SIG-M5 treated with dmso at 0.1 percent for 504 hours (cell line): ENCODE results near the gene SLC24A4.

ENCODE experiments used
- DNase-seq: peaks from one replicate; lab custom pipeline; 2025; ENCODE audit not compliant: unreplicated experiment; lab: John Stamatoyannopoulos, UW

The SLC24A4 gene

GRCh38 chr14:92433407-92433806 lies 110.4 kb downstream of the SLC24A4 start:
- DNase-seq, result no peak

- DNase-seq, result no peak
Observed at GRCh38 chr14:92435154-92435553, 112.2 kb downstream of the SLC24A4 start.

- no peak for DNase-seq
Observed at GRCh38 chr14:92436115-92436776, 113.3 kb downstream of the SLC24A4 start.

GRCh38 chr14:92437309-92437708 lies 114.3 kb downstream of the SLC24A4 start:
- DNase-seq, result no peak

GRCh38 chr14:92437729-92438285 lies 114.8 kb downstream of the SLC24A4 start:
- DNase-seq, result no peak

GRCh38 chr14:92439537-92440344 lies 116.8 kb downstream of the SLC24A4 start:
- DNase-seq, result no peak

- DNase-seq, result no peak
Observed at GRCh38 chr14:92440345-92441003, 117.5 kb downstream of the SLC24A4 start.

GRCh38 chr14:92441751-92442504 lies 119.0 kb downstream of the SLC24A4 start:
- no peak for DNase-seq

GRCh38 chr14:92443167-92443566 lies 120.2 kb downstream of the SLC24A4 start:
- no peak for DNase-seq

GRCh38 chr14:92443741-92444140 lies 120.8 kb downstream of the SLC24A4 start:
- DNase-seq, result no peak

GRCh38 chr14:92446771-92447170 lies 123.8 kb downstream of the SLC24A4 start:
- DNase-seq, result no peak

GRCh38 chr14:92447416-92448197 lies 124.6 kb downstream of the SLC24A4 start:
- DNase-seq, result no peak

- no peak for DNase-seq
Observed at GRCh38 chr14:92448786-92449185, 125.8 kb downstream of the SLC24A4 start.

GRCh38 chr14:92449404-92450181 lies 126.6 kb downstream of the SLC24A4 start:
- DNase-seq, result no peak

- DNase-seq, result no peak
Observed at GRCh38 chr14:92450351-92451070, 127.5 kb downstream of the SLC24A4 start.

- no peak for DNase-seq
Observed at GRCh38 chr14:92451245-92451644, 128.3 kb downstream of the SLC24A4 start.

- no peak for DNase-seq
Observed at GRCh38 chr14:92451755-92452154, 128.8 kb downstream of the SLC24A4 start.

- no peak for DNase-seq
Observed at GRCh38 chr14:92452471-92452870, 129.5 kb downstream of the SLC24A4 start.

GRCh38 chr14:92453691-92454090 lies 130.7 kb downstream of the SLC24A4 start:
- DNase-seq, result no peak
